Measurements from ENCODE around the gene SF3B3.
"Not testable (repeated sequence)": the region's sequence is repeated elsewhere in the genome, so short reads cannot be mapped to it uniquely, and the experiment has no call there.

The SF3B3 gene

GRCh38 chr16:70592106-70592571 lies 68.5 kb downstream of the SF3B3 start:
- DNase-seq = peak; percentile 45

- no peak for DNase-seq
Measured at GRCh38 chr16:70593544-70593943, 69.9 kb downstream of the SF3B3 start.

GRCh38 chr16:70594569-70594968 lies 71.0 kb downstream of the SF3B3 start:
- no peak for DNase-seq

- DNase-seq = no peak
Measured at GRCh38 chr16:70597135-70597835, 73.7 kb downstream of the SF3B3 start.

GRCh38 chr16:70598937-70599503 lies 75.4 kb downstream of the SF3B3 start:
- DNase-seq = no peak

- no peak for DNase-seq
Measured at GRCh38 chr16:70600730-70601129, 77.1 kb downstream of the SF3B3 start.

- DNase-seq = no peak
Measured at GRCh38 chr16:70601576-70602575, 78.3 kb downstream of the SF3B3 start.

GRCh38 chr16:70602831-70603230 lies 79.2 kb downstream of the SF3B3 start:
- DNase-seq = no peak

GRCh38 chr16:70604407-70605282 lies 81.0 kb downstream of the SF3B3 start:
- no peak for DNase-seq

GRCh38 chr16:70605283-70605657 lies 81.7 kb downstream of the SF3B3 start:
- no peak for DNase-seq

GRCh38 chr16:70608521-70608920 lies 84.9 kb downstream of the SF3B3 start:
- DNase-seq = no peak

GRCh38 chr16:70610273-70611223 lies 86.9 kb downstream of the SF3B3 start:
- DNase-seq = no peak

GRCh38 chr16:70611224-70611598 lies 87.6 kb downstream of the SF3B3 start:
- no peak for DNase-seq

- no peak for DNase-seq
Measured at GRCh38 chr16:70611785-70612303, 88.2 kb downstream of the SF3B3 start.

GRCh38 chr16:70612931-70613330 lies 89.3 kb downstream of the SF3B3 start:
- DNase-seq = no peak

GRCh38 chr16:70614208-70614951 lies 90.8 kb downstream of the SF3B3 start:
- no peak for DNase-seq

- no peak for DNase-seq
Measured at GRCh38 chr16:70615945-70616344, 92.3 kb downstream of the SF3B3 start.

- not testable (repeated sequence) for DNase-seq
Measured at GRCh38 chr16:70621864-70622263, 98.2 kb downstream of the SF3B3 start.

Data from left hindlimb (tissue), 1 donor.